C4-2B (cell line): ENCODE measurements around the gene PRKCE.

Experiments
- ZFX ChIP-seq: fragments of 450-650 bp; IDR thresholded peaks from 2 replicates; pipeline ENCODE4 v1.6.1; 2017
- TF ChIP-seq, protein P1 (sequence below): fragments of 450-650 bp; conservative IDR thresholded peaks from 2 replicates; pipeline ENCODE4 v1.5.1; 2017; ENCODE audit warnings: mild to moderate bottlenecking

DNA sequence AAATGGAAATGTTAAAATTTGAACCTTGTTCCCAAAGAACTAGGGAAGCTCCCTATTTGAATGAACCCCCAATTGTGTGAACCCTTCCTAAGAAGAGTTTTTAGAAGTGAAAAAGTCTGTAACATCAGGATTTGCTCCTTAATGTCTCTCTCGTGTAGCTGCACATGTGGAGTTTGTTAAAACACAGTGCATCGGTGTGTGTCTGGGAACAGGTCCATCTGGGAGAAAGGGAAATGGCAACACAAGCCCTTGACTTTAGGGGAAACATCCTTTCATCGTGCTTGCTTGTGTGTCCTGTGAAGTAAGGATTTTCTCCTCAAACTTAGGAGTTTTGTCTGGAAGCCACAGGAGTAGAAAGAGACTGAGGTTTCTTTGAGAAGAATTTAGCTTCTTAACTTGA, 203.9 kb downstream of the PRKCE start:
- TF ChIP-seq, protein P1, sequence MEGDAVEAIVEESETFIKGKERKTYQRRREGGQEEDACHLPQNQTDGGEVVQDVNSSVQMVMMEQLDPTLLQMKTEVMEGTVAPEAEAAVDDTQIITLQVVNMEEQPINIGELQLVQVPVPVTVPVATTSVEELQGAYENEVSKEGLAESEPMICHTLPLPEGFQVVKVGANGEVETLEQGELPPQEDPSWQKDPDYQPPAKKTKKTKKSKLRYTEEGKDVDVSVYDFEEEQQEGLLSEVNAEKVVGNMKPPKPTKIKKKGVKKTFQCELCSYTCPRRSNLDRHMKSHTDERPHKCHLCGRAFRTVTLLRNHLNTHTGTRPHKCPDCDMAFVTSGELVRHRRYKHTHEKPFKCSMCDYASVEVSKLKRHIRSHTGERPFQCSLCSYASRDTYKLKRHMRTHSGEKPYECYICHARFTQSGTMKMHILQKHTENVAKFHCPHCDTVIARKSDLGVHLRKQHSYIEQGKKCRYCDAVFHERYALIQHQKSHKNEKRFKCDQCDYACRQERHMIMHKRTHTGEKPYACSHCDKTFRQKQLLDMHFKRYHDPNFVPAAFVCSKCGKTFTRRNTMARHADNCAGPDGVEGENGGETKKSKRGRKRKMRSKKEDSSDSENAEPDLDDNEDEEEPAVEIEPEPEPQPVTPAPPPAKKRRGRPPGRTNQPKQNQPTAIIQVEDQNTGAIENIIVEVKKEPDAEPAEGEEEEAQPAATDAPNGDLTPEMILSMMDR: no peak
- TF ChIP-seq ZFX: no peak
